Ovary (tissue), 9 donors: ENCODE results near the gene UGGT2. TPM values are rescaled to one million over a fixed set of nuclear protein-coding genes. Genes with fewer than 3 reads are reported as not detected.

Experiments used
- DNase-seq, 5 donors: peaks; one replicate each; pipeline ENCODE4 v3.0.0-alpha.2; 2019 to 2020
- H3K27ac ChIP-seq, 2 donors: fragments of 200-600 bp; one replicate each; pipeline versions ENCODE4 v1.5.1 to v1.8.0; 2019 to 2022
- H3K27me3 ChIP-seq: fragments of 200-600 bp; one replicate; pipeline ENCODE4 v1.8.0; 2022
- H3K36me3 ChIP-seq: fragments of 200-600 bp; sonication (generic); one replicate; pipeline ENCODE4 v1.5.1; 2019
- H3K4me1 ChIP-seq: one replicate; pipeline ENCODE4 v1.8.1; 2013; ENCODE audit warnings: mild to moderate bottlenecking, moderate library complexity; ENCODE audit not compliant: insufficient read depth
- H3K4me3 ChIP-seq: fragments of 200-600 bp; sonication (generic); one replicate; pipeline ENCODE4 v1.5.1; 2017
- H3K9me3 ChIP-seq, 2 donors: fragments of 200-600 bp in 1 of 2; sonication (generic) in 1 of 2; one replicate each; pipeline versions ENCODE4 v1.5.1 to v1.8.1; 2013 to 2019; ENCODE audit warnings: mild to moderate bottlenecking in 1 of 2, moderate library complexity in 1 of 2
- CTCF ChIP-seq, 3 donors: fragments of 450-650 bp in 2 of 3; fragments of 200-600 bp in 1 of 3; IDR thresholded peaks; one replicate each; pipeline versions ENCODE4 v1.5.1 to v1.8.0; 2016 to 2022; ENCODE audit warnings: antibody characterized with exemption in 3 of 3, mild to moderate bottlenecking in 1 of 3
- EP300 ChIP-seq: sonication (generic); formaldehyde crosslinking; IDR thresholded peaks from one replicate; pipeline ENCODE4 v1.6.1; 2017; ENCODE audit warnings: antibody characterized with exemption
- POLR2A ChIP-seq: fragments of 450-650 bp; IDR thresholded peaks from one replicate; pipeline ENCODE4 v1.6.1; 2017; ENCODE audit warnings: antibody characterized with exemption, mild to moderate bottlenecking, moderate library complexity
- WGBS, 3 donors: extraction: QIAGEN DNeasy Blood & Tissue Kit in 1 of 3; methylation state at CpG; one replicate each; pipeline versions ENCODE4 v1.1.5 to v1.1.7; 2013 to 2017; 5-methylcytosine and 5-hydroxymethylcytosine counted together
- intact Hi-C, 4 donors: fragments of 100-400 bp; cut with DNase I; formaldehyde crosslinking; loops; one replicate each; pipeline versions ENCODE4 v1.11.0 to v1.15.1; 2022 to 2023
- polyA plus RNA-seq, 2 donors: library from polyadenylated mRNA; stranded (reverse); fragments of 200-250 nt in 1 of 2; fragments of 350-450 nt in 1 of 2; fragmentation: Illumina TruSeq in 1 of 2; extraction: RNeasy Lipid Tissue Mini Kit (QIAGEN cat#74804) in 1 of 2; gene quantifications; one replicate each; pipeline ENCODE4 v1.2.3, GENCODE V29; 2013 to 2014
- total RNA-seq, 7 donors: library from RNA; depleted of rRNA in 2 of 7; stranded (reverse); fragments of >200 nt in 2 of 7; fragmentation: NEBNext Ultra II Directional in 3 of 7; extraction: Animal tissue kit (Norgen Biotek cat#: 25700) in 3 of 7; gene quantifications; one replicate each; pipeline versions ENCODE4 v1.1.0 to v1.2.4, GENCODE V29; 2016 to 2023
- donor health status: DM: no; HTN: no; CAD: no; lungs with moderate emphysema.
- donor health status: DM: no; HTN: no; CAD: no.
- donor health status: Bipolar disorder and iron deficiency.
- donor health status: DM: yes; HTN: yes; CAD: no.
- donor health status: DM: no; HTN: no; CAD: no.
- donor health status: DM: yes; HTN: yes; CAD: no.

Gene UGGT2
- total and polyA plus RNA-seq, 9 donors = 7.7 to 52.6 (median 28.9) TPM

GRCh38 chr13:95921485-95921884 is 131.7 kb downstream of the UGGT2 start:
- Histone ChIP-seq H3K4me3 (no peak overlapping the region), H3K9me3 (no peaks in the 10 kb centered on the region), H3K27ac (no peak overlapping the region), H3K27me3 (no peaks in the 10 kb centered on the region), H3K36me3 (no peaks in the 10 kb centered on the region), H3K4me1 (no peaks in the 10 kb centered on the region)
- intact Hi-C loops = no loop called here
- WGBS, 3 donors = 57 to 65% (median 63%) methylated on average over 2 of the region's 2 CpGs
- TF ChIP-seq EP300 (no peak), POLR2A (no peak), CTCF (IDR thresholded peaks at IDR 0.05) (no peak)
- DNase-seq = no peak

GRCh38 chr13:95920485-95920884 is 132.7 kb downstream of the UGGT2 start:
- no peak for DNase-seq
- H3K4me1 ChIP-seq = no peaks in the 10 kb centered on the region
- no peak for TF ChIP-seq CTCF (IDR thresholded peaks at IDR 0.05)
- TF ChIP-seq EP300 = no peak
- no peak overlapping the region for H3K27ac ChIP-seq
- no peak overlapping the region for H3K4me3 ChIP-seq
- 82 to 93% (median 89%) methylated on average over 4 of the region's 4 CpGs for WGBS, 3 donors
- intact Hi-C loops = no loop called here
- no peaks in the 10 kb centered on the region for H3K36me3 ChIP-seq
- H3K9me3 ChIP-seq = no peaks in the 10 kb centered on the region
- no peaks in the 10 kb centered on the region for H3K27me3 ChIP-seq

GRCh38 chr13:95918860-95919259 is 134.3 kb downstream of the UGGT2 start:
- no peaks in the 10 kb centered on the region for H3K4me1 ChIP-seq
- H3K4me3 ChIP-seq = no peak overlapping the region
- no peaks in the 10 kb centered on the region for H3K36me3 ChIP-seq
- TF ChIP-seq POLR2A (no peak), CTCF (IDR thresholded peaks at IDR 0.05) (no peak), EP300 (no peak)
- H3K27ac ChIP-seq = no peak overlapping the region
- H3K27me3 ChIP-seq = no peaks in the 10 kb centered on the region
- intact Hi-C loops = no loop called here
- H3K9me3 ChIP-seq = no peaks in the 10 kb centered on the region
- 91 to 97% (median 96%) methylated on average over 2 of the region's 2 CpGs for WGBS, 3 donors
- DNase-seq = no peak

- WGBS, 3 donors = 97 to 98% (median 98%) methylated on average over 2 of the region's 2 CpGs
- H3K4me1 ChIP-seq = no peaks in the 10 kb centered on the region
- no peak overlapping the region for H3K27ac ChIP-seq
- DNase-seq = no peak
- no peaks in the 10 kb centered on the region for H3K36me3 ChIP-seq
- no peaks in the 10 kb centered on the region for H3K9me3 ChIP-seq
- TF ChIP-seq CTCF (IDR thresholded peaks at IDR 0.05) = no peak
- TF ChIP-seq EP300 = no peak
- no peak for TF ChIP-seq POLR2A
- no peak overlapping the region for H3K4me3 ChIP-seq
- no peaks in the 10 kb centered on the region for H3K27me3 ChIP-seq
- intact Hi-C loops = no loop called here
These were observed 138.2 kb downstream of the UGGT2 start for GRCh38 chr13:95914991-95915501.

GRCh38 chr13:95906999-95907398 is 146.2 kb downstream of the UGGT2 start:
- intact Hi-C loops = no loop called here
- Histone ChIP-seq H3K4me1 (no peaks in the 10 kb centered on the region), H3K27me3 (no peaks in the 10 kb centered on the region), H3K9me3 (no peaks in the 10 kb centered on the region), H3K4me3 (no peak overlapping the region), H3K36me3 (no peaks in the 10 kb centered on the region), H3K27ac (no peak overlapping the region)
- no peak for DNase-seq
- 92 to 96% (median 94%) methylated on average over 12 of the region's 12 CpGs for WGBS, 3 donors
- TF ChIP-seq CTCF (IDR thresholded peaks at IDR 0.05) (no peak), POLR2A (no peak), EP300 (no peak)
